GM21360 (cell line): ENCODE data around the gene SRP14.
"Not testable (repeated sequence)": the region's sequence is repeated elsewhere in the genome, so short reads cannot be mapped to it uniquely, and the experiment has no call there.

Experiments
- ATAC-seq: cut with Tn5 transposase; IDR thresholded peaks from one replicate; pipeline ENCODE4 v1.9.1; 2021; ENCODE audit warnings: mild to moderate bottlenecking, moderate library complexity; ENCODE audit not compliant: unreplicated experiment

The SRP14 gene

DNA sequence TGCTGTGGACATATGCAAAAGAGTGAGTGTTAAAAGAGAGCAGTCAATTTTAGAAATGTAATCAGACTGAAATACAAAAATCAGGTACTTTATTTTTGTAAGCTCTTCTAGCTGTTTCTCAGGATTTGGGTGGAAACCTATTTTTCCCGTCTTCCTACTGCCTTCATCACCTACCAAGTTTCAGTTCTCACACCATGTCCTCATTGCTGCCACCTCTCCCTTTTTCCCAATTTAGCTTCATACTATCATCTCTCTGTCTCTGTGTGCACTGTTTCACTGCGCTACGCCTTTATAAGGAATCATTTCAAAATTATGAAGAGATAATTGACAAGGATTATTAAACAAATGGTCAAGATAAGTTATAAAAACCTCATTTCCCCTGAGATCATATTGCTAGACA lies 7.7 kb downstream of the SRP14 start:
- ATAC-seq: no peak

- ATAC-seq: no peak
Observed at GRCh38 chr15:40029979-40030893, 8.7 kb downstream of the SRP14 start.

DNA sequence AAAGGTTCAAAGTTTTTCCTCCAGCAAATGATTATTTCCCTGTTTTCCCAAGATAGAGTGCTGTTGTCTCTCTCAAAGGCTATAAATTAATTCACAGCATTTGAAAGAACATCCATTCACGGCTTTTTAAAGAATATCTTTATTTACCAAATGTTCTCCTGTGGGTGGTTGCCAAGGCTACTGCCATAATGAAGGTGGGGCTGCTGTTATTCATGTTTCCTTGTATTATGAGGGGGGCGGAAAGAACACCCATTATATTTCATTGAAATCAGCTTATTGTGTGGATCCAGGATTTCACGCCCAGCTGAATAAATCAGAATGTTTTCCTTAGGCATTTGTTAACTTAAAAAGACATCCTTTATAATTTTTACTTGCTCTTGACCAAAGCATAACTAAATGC lies 10.1 kb downstream of the SRP14 start:
- no peak for ATAC-seq

DNA sequence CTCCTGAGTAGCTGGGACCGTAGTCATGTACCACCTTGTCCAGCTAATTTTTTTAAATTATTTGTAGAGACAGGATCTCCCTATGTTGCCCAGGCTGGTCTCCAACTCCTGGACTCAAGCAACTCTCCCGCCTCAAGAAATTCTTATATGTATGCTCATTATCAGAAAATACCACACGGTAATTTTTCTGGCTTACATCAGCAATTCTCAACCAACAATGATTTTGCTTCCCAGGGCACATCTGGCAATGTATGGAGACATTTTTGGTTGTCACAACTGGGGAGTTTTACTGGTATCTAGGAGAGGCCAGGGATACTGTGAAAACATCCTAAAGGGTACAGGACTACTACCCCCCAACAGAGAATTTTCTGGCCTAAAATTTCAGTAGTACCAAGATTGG lies 10.8 kb downstream of the SRP14 start:
- no peak for ATAC-seq

DNA sequence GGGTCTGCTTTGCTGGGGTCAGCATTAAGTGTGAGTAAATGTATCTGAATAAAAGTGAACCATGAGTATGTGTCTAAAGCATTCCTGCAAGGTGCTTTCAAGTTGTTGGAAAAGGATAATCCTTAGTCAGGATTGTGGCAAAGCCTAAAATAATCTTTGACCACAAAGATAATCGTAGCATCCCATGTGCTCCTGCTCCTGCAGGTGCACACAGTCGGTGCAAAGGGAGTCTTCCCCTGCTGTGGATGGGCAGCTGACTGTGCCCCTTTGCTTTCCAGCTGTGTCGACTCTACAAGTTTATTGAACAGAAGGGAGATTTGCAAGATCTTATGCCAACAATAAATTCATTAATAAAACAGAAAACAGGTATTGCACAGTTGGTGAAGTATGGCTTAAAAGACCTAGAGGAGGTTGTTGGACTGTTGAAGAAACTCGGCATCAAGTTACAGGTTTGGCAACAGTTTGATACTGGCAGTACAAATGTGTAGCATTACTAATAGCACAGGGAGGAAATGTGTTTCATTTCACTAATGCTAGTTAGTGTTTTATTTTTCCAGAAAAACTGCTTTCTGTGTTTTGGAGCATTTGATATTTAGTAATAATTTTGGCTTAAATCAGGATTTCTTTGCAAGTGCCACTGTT lies 22.6 kb downstream of the SRP14 start:
- ATAC-seq: no peak

GRCh38 chr15:40014390-40014789 lies 24.6 kb downstream of the SRP14 start:
- no peak for ATAC-seq

DNA sequence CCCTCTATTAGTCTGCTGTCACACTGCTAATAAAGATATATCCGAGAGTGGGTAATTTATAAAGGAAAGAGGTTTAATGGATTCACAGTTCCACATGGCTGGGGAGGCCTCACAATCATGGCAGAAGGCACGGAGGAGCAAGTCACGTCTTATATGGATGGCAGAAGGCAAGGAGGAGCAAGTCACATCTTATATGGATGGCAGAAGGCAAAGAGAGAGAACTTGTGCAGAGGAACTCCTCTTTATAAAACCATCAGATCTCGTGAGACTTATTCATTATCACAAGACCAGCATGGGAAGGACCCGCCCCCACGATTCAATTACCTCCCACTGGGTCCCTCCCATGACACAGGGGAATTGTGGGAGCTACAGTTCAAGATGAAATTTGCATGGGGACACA lies 25.6 kb downstream of the SRP14 start:
- not testable (repeated sequence) for ATAC-seq

- no peak for ATAC-seq
Observed at GRCh38 chr15:40011303-40011702, 27.7 kb downstream of the SRP14 start.

DNA sequence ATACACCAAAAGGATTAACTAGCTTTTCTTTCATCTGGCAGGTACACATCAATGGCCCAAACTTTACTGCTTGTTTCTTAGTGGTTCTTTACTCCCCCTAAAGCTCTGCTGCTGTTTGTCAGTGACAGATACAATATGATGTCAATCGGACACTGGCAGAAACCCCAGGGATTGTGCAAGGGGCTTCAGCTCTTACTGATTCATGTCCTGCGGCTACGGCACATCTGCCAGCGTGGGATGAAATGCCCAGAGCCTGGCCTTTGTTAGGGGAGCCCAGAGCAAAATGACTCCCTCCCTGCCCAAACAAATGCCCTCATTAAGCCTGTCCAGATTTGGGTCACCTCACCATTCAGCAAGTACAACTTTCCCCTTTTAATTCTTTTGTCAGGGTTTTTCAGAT lies 28.3 kb downstream of the SRP14 start:
- ATAC-seq: no peak

DNA sequence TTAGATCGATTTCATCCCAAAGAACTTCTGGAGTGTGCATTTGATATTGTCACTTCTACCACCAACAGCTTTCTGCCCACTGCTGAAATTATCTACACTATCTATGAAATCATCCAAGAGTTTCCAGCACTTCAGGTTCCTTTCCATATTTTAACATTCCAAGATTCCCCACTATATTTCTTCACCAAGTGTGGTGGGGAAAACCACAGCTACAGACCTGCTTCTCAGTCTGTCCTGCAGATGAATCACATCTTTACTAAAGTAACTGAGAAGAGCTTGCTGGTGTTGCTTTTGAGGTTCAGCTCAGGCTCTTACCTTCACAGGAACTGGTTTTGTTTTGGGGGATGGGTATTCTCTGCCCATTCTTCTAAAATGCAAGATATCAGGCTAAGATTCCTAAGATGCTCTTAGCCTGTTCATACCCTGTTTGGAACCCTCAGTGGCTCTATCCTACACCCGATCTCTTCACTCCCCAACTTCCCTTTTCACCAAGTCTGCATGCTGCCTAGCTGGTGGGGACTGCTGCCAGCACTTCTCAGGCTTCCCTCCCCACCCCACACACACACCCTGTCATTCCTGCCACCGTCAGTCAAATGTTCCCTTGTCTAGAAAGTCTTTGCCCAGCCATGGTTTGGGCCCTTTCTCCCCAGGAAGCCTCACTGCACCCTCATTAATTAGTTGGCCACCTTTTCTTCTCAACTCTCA lies 30.8 kb downstream of the SRP14 start:
- ATAC-seq: no peak

- no peak for ATAC-seq
Observed at GRCh38 chr15:40006646-40007045, 32.3 kb downstream of the SRP14 start.

GRCh38 chr15:40006003-40006402 lies 33.0 kb downstream of the SRP14 start:
- no peak for ATAC-seq

GRCh38 chr15:40003116-40003916 lies 35.7 kb downstream of the SRP14 start:
- ATAC-seq: no peak

GRCh38 chr15:40002295-40002694 lies 36.7 kb downstream of the SRP14 start:
- no peak for ATAC-seq

GRCh38 chr15:39999538-40000200 lies 39.3 kb downstream of the SRP14 start:
- ATAC-seq: no peak

- no peak for ATAC-seq
Observed at GRCh38 chr15:39998511-39999077, 40.4 kb downstream of the SRP14 start.

DNA sequence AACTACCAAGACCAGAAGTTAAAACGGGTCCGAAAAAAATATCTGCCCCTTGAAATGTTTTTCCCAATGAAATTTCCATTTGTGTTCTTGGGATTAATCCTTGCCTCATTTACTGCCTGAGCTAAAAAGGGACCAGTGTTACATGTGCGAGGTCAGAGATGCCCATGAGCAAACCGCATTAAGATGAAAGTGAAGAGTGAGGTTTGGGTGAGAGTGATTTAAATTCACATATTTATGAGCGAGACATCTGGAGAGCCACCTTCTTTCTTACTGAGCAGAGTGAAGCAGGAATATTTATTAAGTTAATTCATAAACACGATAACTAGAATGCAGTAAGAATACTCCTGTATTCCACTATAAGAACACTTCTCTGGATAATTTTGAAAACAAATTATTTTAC lies 41.3 kb downstream of the SRP14 start:
- no peak for ATAC-seq

DNA sequence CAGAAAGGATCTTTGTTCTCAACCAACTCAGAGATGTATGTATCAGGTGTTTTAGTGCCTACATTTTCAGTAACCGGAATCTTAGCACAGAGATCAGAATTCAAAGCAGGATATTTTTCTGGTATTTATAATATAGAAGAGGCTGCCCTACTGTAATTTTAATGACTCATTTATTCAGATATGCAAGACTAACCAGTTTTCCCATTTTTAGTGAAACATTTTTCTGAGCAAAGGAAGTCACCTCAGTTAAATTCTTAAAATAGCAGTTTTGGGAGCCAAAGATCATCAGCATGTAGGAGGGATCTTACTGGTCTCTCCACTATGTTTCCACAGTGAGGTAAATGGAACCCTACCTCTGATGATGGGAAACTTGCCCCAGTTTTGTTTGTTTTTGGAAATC lies 42.0 kb downstream of the SRP14 start:
- no peak for ATAC-seq

DNA sequence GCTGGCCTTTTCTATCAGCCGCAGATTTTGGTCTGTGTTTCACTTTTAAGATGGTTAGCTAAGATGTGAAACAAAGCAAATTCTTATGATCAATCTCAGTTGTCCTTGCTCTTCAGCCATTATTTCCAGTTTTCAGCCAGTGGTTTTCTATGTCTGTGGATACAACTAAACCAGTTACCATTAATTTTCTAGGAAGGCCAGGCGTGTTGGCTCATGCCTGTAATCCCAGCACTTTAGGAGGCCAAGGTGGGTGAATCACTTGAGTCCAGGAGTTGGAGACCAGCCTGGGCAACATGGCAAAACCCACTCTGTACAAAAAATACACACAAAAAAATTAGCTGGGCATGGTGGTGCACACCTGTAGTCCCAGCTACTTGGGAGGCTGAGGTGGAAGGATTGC lies 42.8 kb downstream of the SRP14 start:
- not testable (repeated sequence) for ATAC-seq

DNA sequence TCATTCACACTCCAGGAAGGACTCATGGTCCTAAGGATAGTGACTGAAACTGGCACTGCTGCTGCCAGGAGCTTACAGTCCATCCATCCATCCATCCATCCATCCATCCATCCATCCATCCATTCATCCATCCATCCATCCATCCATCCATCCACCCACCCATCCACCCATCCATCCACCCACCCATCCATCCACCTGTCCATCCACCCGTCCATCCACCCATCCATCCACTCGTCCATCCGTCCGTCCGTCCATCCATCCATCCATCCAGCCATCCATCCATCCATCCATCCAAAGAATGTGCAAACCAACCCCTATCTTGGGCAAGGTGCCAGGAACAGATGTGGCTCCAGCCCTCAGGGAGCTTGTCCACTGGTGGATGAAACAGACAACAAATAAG lies 46.0 kb downstream of the SRP14 start:
- not testable (repeated sequence) for ATAC-seq
